AG09309 (cell line): ENCODE results near the gene ANK2.

ENCODE experiments used
- DNase-seq: peaks from one replicate; pipeline ENCODE4 v3.0.0-alpha.2; 2010; ENCODE audit warnings: low read depth
- H3K4me3 ChIP-seq: 2 replicates; pipeline ENCODE4 v1.5.1; 2011; ENCODE audit warnings: mild to moderate bottlenecking, low read depth, low read length, moderate library complexity; ENCODE audit not compliant: control insufficient read depth
- CTCF ChIP-seq: IDR thresholded peaks from 2 replicates; pipeline ENCODE4 v1.5.1; 2011; ENCODE audit warnings: mild to moderate bottlenecking, low read depth, low read length, inconsistent platforms; ENCODE audit not compliant: insufficient read depth, control insufficient read depth; ENCODE audit errors: missing control alignments

The ANK2 gene

GRCh38 chr4:113141901-113142346 is 92.5 kb downstream of the ANK2 start:
- DNase-seq = peak; percentile 18
- no peak overlapping the region for H3K4me3 ChIP-seq
- TF ChIP-seq CTCF = no peak

DNA sequence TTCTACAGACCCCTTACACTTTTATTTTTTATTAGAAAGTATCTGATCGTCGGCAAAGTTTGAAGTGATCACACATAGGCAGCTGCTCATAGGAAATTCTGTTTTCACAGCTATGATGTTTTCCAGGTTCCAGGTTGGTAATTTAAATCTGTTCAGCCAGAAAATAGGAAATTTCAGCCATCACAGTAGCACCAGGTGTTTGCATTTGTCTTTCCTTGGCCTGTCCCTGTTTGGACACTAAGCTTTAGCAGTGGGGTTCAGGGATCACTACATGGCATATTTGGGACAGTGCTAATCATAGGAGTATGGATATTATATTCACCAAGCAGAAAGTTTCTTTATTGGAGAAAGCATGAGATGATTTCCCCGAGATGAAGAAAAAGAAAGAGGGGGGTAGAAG is 92.9 kb downstream of the ANK2 start:
- no peak for DNase-seq
- TF ChIP-seq CTCF = no peak
- no peak overlapping the region for H3K4me3 ChIP-seq

DNA sequence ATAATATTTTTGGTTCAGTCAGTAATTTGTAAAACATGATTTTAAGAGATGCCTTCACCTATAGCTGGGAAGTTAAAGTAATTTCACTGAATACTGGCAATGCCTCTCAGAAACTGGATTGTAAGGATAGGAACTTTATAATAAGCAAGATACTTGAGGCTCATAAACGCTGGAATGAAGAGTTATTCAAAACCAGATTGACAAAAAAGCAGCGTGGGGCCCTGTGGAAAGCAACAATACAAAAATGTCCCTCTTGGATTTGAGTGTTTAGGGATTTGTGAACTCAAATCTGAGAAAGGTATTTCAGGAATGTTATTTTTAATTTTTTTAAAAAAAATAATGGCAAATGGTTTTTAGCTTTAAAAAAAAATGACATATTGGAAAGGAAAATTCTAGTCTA is 94.6 kb downstream of the ANK2 start:
- H3K4me3 ChIP-seq = no peak overlapping the region
- TF ChIP-seq CTCF = no peak
- no peak for DNase-seq

- no peak for TF ChIP-seq CTCF
- no peak overlapping the region for H3K4me3 ChIP-seq
- no peak for DNase-seq
Observed at GRCh38 chr4:113145147-113145518, 95.7 kb downstream of the ANK2 start.

- no peak for TF ChIP-seq CTCF
- DNase-seq = no peak
- H3K4me3 ChIP-seq = no peak overlapping the region
Observed at GRCh38 chr4:113145519-113146291, 96.3 kb downstream of the ANK2 start.

DNA sequence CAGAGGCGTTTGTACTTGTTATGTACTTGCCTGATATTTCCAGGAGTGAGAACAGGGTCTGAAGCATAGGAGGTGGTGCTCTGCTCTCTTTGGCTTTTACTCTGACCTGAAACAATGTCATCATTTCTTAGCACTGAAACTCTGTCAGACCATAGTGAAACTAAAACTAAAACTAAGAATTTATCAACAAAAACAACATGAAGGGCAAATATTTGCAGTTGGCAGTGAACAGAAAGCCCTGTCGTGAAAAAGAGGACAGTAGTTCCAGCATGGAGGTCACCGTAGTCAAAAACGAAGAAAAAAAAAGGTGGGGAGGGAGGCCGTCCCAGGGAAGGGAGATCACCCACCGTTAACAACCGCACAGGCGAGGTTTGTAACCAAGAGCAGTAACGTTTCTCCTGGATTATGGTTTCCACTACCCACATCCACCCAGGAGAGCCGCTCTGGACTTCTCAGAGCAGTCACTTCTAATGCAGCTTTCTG is 97.5 kb downstream of the ANK2 start:
- peak overlapping the region; percentile 42 for H3K4me3 ChIP-seq
- no peak for DNase-seq
- TF ChIP-seq CTCF = no peak
